UCSD-AML1 (cell line): ENCODE results near the gene CPNE9.
"Not testable (repeated sequence)": the region's sequence is repeated elsewhere in the genome, so short reads cannot be mapped to it uniquely, and the experiment has no call there.

Experiments
- DNase-seq: peaks from one replicate; lab custom pipeline; 2025; ENCODE audit not compliant: unreplicated experiment; lab: John Stamatoyannopoulos, UW

Gene CPNE9

DNA sequence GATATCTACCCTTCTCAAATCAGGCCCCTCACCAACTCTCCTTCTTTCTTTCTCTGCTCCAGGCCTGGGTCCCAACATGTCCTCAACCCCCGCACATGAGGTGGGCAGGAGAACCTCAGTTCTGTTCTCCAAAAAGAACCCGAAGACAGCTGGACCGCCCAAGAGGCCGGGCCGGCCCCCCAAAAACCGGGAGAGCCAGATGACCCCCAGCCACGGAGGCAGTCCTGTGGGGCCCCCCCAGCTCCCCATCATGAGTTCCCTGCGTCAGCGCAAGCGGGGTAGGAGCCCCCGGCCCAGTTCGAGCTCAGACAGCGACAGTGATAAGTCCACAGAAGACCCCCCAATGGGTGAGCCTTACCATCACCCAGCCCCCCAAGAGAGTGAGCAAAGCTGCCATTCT lies 40.5 kb downstream of the CPNE9 start:
- no peak for DNase-seq

DNA sequence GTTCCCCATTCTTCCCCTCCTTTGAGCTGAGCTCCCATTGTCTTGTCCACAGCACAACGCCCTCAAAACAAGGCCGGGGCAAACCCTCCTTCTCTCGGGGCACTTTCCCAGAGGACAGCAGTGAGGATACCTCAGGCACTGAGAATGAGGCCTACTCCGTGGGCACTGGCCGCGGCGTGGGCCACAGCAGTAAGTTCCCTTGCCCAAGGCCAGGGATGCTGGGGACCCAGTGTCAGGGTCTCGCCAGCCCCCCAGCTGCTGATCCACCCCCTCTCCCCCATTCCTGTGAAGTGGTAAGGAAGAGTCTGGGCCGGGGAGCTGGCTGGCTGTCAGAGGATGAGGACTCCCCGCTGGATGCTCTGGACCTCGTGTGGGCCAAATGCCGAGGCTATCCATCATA lies 41.9 kb downstream of the CPNE9 start:
- DNase-seq = no peak

- DNase-seq = no peak
Observed at GRCh38 chr3:9746330-9746729, 42.7 kb downstream of the CPNE9 start.

DNA sequence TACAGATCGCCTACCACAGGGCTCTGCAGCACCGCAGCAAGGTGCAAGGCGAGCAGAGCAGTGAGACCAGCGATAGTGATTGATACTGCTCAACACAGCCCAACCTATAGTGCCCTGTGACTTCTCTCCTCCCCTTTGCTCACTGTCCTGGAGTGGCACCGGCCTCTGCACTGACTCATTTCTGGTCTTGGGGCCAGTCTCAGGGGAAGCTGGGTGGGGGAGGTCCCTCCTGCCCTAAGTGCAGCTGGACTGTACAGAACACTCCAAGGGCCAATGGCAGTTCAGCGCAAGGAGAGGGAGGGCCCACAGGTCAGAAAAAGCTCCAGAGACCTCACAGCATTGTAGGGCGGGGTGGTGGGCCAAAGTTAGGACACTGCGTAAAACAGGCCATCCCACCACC lies 43.6 kb downstream of the CPNE9 start:
- DNase-seq = no peak

DNA sequence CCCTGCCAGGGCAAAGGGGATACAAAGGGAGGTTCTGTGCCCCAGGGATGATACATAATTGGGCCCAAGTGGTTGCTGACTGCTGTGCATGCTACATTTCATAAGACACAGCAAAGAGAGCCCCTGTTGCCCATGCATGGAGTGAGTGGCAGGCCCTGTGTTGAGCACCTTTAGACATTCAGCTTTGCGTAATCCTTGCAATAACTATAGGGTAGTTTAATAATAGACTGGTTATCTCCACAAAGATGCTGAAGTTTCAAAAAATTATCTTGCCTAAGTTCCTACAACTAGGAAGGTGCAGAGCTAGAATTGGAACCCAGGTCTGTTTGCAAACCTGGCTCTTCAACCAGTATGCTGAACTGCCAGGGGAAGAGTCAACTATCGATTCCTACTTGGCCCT lies 44.4 kb downstream of the CPNE9 start:
- no peak for DNase-seq

DNA sequence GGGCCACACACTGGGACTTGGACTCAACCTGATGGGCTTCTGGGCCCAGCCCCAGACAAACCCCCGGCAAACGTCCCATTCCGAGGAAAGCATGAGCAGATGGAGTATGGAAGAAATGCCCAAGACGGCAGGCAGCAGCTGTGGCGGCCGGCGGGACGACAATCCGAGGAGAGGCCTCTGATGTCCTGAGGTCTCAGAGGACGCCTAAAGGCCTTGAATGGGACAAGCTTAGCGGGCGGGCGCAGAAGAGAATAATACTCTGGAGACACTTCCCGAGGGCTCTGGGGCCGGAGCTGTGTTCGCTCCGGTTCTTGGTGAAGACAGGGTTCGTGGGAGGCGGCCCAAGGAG lies 45.6 kb downstream of the CPNE9 start:
- no peak for DNase-seq

- DNase-seq = peak; percentile 99
Observed at GRCh38 chr3:9749645-9750555, 46.3 kb downstream of the CPNE9 start, which contains the start of gene OGG1. Gene OGG1 (plus strand): TSS chr3:9749952. CDS start chr3:9750287, 335 bp downstream.

DNA sequence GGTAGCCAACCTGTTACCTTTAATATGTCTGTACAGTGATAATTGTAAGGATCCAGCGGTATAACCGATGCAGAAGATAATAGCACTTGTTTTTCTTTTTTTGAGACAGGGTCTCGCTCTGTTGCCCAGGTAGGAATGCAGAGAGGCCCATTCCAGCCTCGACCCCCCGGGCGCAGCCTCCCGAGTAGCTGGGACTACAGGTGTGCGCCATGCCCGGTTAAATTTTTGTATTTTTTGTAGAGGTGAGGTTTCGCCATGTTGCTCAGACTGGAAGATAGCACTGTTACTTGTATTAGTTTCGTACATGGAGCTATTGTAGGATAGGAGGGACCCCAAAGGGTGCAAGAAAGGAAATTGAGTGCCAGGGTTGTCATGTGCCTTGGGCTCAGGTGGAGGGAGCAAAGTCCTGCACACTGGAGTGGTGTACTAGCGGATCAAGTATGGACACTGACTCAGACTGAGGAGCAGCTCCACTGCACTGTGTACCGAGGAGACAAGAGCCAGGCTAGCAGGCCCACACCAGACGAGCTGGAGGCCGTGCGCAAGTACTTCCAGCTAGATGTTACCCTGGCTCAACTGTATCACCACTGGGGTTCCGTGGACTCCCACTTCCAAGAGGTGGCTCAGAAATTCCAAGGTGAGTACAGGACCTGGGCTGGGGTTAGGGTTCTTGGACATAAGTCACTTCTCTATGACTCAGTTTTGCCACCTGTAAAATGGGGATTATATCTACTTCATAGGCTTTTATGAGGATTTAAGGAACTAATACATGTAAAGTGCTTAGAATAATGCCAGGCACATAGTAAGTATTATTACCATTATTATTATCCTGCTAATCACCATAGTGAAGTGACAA lies 47.2 kb downstream of the CPNE9 start:
- DNase-seq = no peak

DNA sequence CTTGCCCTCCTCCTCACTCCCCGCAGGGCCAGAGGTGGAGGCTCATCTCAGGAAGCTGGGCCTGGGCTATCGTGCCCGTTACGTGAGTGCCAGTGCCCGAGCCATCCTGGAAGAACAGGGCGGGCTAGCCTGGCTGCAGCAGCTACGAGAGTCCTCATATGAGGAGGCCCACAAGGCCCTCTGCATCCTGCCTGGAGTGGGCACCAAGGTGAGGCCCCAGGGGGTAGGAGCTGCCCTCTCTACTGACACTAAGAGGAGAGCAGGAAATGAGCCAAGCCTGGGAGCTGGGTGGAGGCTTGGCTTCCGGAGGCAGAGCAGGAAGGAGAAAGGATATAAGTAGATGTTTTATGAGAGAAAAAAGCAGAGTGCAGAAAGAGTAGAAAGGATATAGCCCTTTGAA lies 51.0 kb downstream of the CPNE9 start:
- DNase-seq = peak; percentile 62

- DNase-seq = no peak
Observed at GRCh38 chr3:9757427-9757826, 53.8 kb downstream of the CPNE9 start.

- no peak for DNase-seq
Observed at GRCh38 chr3:9760779-9761505, 57.3 kb downstream of the CPNE9 start.

DNA sequence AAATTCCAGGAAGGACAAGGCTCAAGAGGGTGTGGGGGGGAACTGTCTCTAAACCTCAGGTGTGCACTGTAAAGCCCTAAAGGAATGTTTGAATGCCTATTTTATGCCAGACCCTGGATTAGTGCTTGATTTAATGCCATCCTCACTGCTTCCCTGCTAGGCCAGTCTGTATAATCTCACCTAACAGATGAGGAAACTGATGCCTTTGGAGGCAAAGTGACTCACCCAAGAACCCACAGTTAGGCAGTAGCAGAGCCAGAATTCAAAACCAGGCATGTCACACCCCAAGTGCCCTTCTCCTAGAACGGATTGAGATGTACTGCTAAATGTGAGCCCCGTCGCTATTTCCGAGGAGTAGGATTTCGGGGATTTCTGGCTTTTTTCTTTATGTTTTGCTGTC lies 58.3 kb downstream of the CPNE9 start:
- DNase-seq = no peak

DNA sequence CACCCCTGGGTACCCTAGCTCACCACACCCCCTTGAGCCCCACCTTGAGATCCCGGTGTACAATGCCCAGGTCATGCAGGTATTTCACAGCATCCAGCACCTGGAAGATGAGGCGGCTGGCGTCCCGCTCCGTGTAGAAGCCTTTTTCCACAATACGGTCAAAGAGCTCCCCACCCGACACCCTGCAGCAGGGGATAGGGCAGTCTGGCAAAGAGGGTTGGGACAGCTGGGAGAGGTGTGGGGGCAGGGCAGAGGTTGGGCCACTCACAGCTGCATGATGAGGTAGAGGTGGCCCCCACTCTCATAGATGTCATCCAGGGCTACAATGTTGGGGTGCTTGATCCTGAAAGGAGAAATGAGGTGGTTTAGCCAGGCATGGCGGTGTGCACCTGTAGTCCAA lies 59.2 kb downstream of the CPNE9 start:
- DNase-seq = no peak

DNA sequence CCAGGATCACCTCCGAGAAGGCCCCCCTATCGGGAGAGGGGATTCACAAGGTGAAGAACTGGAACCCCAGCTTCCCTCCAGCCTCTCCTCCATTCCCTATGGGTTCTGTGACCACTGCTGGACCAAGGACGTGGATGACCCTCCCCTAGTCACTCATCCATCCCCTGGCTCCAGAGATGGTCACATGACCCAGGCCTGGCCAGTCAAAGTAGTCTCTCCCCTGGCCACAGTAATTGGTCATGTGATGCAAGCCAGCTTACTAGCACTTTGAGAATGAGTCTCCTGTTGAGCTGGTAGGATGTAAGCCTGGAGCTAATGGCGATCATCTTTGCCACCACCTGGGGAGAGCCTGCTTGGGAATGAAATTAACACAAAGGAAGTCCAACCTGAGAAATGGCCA lies 62.2 kb downstream of the CPNE9 start:
- no peak for DNase-seq

- no peak for DNase-seq
Observed at GRCh38 chr3:9767418-9767817, 63.8 kb downstream of the CPNE9 start.

GRCh38 chr3:9768141-9768775 lies 64.6 kb downstream of the CPNE9 start:
- DNase-seq = no peak

DNA sequence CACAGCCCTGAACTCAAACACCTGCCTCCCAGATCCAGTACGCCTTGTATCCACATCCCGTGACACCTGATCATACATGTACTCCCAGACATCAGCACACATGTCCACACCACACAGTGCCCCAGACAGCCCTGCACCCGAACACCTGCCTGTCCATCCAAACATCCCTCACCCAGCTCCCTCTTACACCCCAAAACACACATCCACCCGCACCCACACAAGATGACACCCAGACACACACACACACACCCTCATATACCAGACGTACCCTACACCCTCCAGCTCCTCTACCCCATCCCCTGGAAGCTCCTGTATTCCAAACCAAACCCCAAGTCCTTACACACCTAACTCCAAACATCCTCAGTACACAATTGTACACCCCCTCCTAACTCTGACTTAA lies 65.4 kb downstream of the CPNE9 start:
- no peak for DNase-seq

DNA sequence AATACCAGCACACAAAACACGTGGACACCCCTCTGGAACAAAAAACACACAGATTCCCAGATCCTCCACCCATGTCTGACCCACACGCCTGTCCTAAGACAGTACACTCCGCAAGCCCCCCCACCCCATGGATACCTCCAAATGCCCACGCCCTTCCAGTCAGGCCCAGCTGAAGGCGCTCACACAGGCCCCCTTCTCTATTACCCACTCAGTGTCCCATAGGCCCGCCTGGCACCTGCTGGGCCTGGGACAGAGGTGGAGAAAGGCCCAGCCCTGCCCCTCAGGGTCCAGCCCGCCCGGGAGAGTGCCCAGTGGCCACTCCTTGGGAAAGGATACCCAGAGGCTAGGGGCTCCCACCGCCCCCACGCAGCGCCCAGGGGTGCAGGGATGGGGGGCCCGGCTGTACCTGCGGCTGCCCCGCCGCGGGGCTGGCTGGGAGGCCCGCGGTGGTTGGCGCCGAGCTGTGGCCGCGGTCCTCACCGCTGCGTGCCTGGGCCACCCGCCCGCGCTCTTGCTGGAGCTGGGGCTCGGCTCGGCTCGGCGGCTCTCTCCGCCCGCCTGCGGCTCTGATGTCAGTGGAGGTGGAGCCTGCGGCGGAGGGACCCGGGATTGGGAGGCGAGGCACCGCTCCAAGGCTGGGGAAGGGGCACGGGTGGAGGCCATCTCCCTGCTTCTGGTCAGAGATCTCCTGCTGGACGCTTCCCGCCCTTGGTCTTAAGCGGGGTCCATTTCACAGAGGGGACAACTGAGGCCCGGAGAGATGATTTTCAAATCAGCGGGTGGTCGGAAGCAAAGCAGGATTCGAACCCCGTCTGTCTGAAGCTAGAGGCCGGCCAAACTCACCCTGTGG lies 66.0 kb downstream of the CPNE9 start, which contains the start of gene CAMK1:
TSS of gene CAMK1 (minus strand) at position 522 of the 850 bp plus-strand sequence. CDS start 2,198 bp downstream, outside the sequence.
- peak; percentile 61 for DNase-seq

DNA sequence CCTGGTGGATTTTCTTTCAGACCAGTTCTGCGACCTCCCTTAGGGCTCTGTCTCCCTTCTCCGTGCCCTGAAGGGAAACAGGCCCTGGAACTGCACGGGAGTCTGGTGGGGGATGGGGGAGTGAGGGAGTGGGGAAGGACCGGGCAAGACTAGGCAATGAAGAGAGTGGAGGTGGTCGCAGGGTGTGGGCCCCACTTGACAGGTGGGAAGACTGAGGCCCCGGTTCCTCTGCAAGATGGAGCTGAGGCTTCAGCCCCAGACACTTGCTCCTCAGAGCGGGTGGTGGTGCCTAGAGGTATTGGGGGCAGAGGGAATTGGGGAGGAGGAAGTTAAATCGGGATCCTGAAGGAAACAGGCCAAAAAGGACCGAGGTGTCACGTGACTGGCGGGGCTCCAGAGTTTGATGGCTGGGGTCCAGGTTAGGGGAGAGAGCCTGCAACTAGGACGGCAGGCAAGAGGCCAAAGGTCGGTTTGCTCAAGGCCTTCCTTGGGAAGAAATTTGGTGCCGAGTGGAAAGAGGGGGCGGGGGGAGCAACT lies 66.7 kb downstream of the CPNE9 start:
- DNase-seq = no peak

- not testable (repeated sequence) for DNase-seq
Observed at GRCh38 chr3:9771007-9771406, 67.4 kb downstream of the CPNE9 start.
